Loucy (cell line): ENCODE measurements around the gene ARMC5.
"Not testable (repeated sequence)": the region's sequence is repeated elsewhere in the genome, so short reads cannot be mapped to it uniquely, and the experiment has no call there.

Experiments
- H2AFZ ChIP-seq: fragments of 200-600 bp; sonication (generic); 2 replicates; pipeline ENCODE4 v1.6.0; 2016; ENCODE audit warnings: antibody characterized with exemption, mild to moderate bottlenecking, low read length, moderate library complexity
- H3F3A ChIP-seq: fragments of 200-600 bp; 2 replicates; pipeline ENCODE4 v1.6.0; 2016; ENCODE audit warnings: antibody characterized with exemption, low read depth, mild to moderate bottlenecking
- H3K27me3 ChIP-seq: fragments of 200-600 bp; sonication (generic); 2 replicates; pipeline ENCODE4 v1.6.1; 2014; ENCODE audit warnings: low read length, mild to moderate bottlenecking; ENCODE audit not compliant: insufficient read depth, poor library complexity, severe bottlenecking
- H3K36me3 ChIP-seq: fragments of 200-600 bp; sonication (generic); 2 replicates; pipeline ENCODE4 v1.6.1; 2016; ENCODE audit warnings: low read length; ENCODE audit not compliant: insufficient read depth
- H3K4me1 ChIP-seq: fragments of 200-600 bp; sonication (generic); 2 replicates; pipeline ENCODE4 v1.5.1; 2014; ENCODE audit warnings: low read length, mild to moderate bottlenecking; ENCODE audit not compliant: insufficient read depth, poor library complexity, severe bottlenecking
- H3K4me2 ChIP-seq: fragments of 200-600 bp; sonication (generic); 2 replicates; pipeline ENCODE4 v1.6.0; 2014; ENCODE audit warnings: antibody characterized with exemption, low read length, low read depth, mild to moderate bottlenecking; ENCODE audit not compliant: poor library complexity, severe bottlenecking
- H3K4me3 ChIP-seq: fragments of 200-600 bp; sonication (generic); 2 replicates; pipeline ENCODE4 v1.5.1; 2014; ENCODE audit warnings: low read length, mild to moderate bottlenecking, mixed read lengths; ENCODE audit not compliant: poor library complexity, severe bottlenecking
- H3K79me2 ChIP-seq: fragments of 200-600 bp; sonication (generic); 2 replicates; pipeline ENCODE4 v1.6.1; 2014; ENCODE audit warnings: low read length; ENCODE audit not compliant: insufficient read depth
- H3K9ac ChIP-seq: fragments of 200-600 bp; sonication (generic); 2 replicates; pipeline ENCODE4 v1.6.0; 2014; ENCODE audit warnings: mild to moderate bottlenecking, low read depth, low read length, moderate library complexity; ENCODE audit not compliant: poor library complexity, severe bottlenecking
- H3K9me2 ChIP-seq: fragments of 200-600 bp; sonication (generic); replicated peaks from 2 replicates; pipeline ENCODE4 v1.6.1; 2016; ENCODE audit warnings: low read depth, low read length, mixed read lengths
- H3K9me3 ChIP-seq: fragments of 200-600 bp; sonication (generic); 2 replicates; pipeline ENCODE4 v1.6.1; 2014; ENCODE audit warnings: mild to moderate bottlenecking, antibody characterized with exemption, low read length, low read depth; ENCODE audit not compliant: insufficient read depth
- H4K20me1 ChIP-seq: fragments of 200-600 bp; sonication (generic); 2 replicates; pipeline ENCODE4 v1.6.0; 2014; ENCODE audit warnings: antibody characterized with exemption, low read length, mild to moderate bottlenecking; ENCODE audit not compliant: insufficient read depth, poor library complexity, severe bottlenecking
- EZH2phosphoT487 ChIP-seq: fragments of 200-600 bp; IDR thresholded peaks from 2 replicates; pipeline ENCODE4 v1.6.1; 2018; ENCODE audit warnings: antibody characterized with exemption, mild to moderate bottlenecking, moderate library complexity, borderline replicate concordance
- TF ChIP-seq, protein P1 (sequence below): fragments of 200-600 bp; sonication (generic); conservative IDR thresholded peaks from 2 replicates; pipeline ENCODE4 v1.5.1; 2014; ENCODE audit warnings: mild to moderate bottlenecking, antibody characterized with exemption, low read length

Gene ARMC5

GRCh38 chr16:31479751-31480150 lies 20.4 kb downstream of the ARMC5 start:
- Histone ChIP-seq H3K27me3 (no peaks in the 10 kb centered on the region), H4K20me1 (no peaks in the 10 kb centered on the region), H3K9ac (no peak overlapping the region), H3K4me3 (no peak overlapping the region), H3K9me3 (no peaks in the 10 kb centered on the region), H3F3A (peaks cover 3% of the 10 kb centered on the region; the same call in 1 of the 2 replicates), H2AFZ (no peak overlapping the region), H3K9me2 (no peaks in the 10 kb centered on the region), H3K79me2 (peaks cover 12% of the 10 kb centered on the region; the same call in 1 of the 2 replicates), H3K4me2 (no peak overlapping the region), H3K4me1 (peaks cover 26% of the 10 kb centered on the region), H3K36me3 (no peaks in the 10 kb centered on the region)
- TF ChIP-seq, protein P1, sequence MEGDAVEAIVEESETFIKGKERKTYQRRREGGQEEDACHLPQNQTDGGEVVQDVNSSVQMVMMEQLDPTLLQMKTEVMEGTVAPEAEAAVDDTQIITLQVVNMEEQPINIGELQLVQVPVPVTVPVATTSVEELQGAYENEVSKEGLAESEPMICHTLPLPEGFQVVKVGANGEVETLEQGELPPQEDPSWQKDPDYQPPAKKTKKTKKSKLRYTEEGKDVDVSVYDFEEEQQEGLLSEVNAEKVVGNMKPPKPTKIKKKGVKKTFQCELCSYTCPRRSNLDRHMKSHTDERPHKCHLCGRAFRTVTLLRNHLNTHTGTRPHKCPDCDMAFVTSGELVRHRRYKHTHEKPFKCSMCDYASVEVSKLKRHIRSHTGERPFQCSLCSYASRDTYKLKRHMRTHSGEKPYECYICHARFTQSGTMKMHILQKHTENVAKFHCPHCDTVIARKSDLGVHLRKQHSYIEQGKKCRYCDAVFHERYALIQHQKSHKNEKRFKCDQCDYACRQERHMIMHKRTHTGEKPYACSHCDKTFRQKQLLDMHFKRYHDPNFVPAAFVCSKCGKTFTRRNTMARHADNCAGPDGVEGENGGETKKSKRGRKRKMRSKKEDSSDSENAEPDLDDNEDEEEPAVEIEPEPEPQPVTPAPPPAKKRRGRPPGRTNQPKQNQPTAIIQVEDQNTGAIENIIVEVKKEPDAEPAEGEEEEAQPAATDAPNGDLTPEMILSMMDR: no peak
- no peak for TF ChIP-seq EZH2phosphoT487

DNA sequence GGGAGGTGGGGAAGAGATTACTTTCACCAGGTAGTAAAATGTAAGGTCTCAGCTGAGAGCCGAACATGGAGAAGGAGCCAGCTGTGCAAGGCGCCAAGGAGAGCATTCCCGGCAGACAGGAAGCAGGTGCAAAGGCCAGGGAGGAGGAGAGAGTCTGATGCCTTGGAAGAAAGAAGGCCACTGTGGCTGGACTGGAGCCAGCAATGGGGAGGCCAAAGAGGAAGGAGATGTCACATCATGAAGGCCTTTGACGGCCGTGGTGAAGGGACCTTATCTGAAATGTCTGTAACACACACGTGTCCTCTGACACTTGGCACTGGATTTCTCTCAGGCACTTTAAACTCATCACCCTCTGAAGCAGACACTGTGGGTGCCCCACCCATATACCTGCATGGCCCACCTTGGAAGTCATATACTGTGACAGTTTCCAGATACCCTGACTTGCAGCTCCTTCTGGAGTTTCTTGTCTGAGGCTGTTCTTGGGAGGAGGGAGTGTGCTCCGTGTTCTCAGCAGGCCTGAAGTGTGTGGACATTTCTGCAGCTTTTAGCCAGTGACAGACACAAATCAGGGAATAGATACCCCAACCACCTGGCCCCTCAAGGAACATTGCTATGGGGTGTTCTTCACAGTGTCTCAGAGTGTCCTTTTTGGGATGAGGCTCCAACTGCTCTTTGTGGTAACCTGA lies 21.7 kb downstream of the ARMC5 start:
- Histone ChIP-seq H3K4me2 (no peak overlapping the region), H3K27me3 (no peaks in the 10 kb centered on the region), H3K79me2 (peaks cover 2% of the 10 kb centered on the region; the same call in 1 of the 2 replicates), H2AFZ (no peak overlapping the region), H4K20me1 (no peaks in the 10 kb centered on the region), H3F3A (peaks cover 3% of the 10 kb centered on the region; the same call in 1 of the 2 replicates), H3K36me3 (no peaks in the 10 kb centered on the region), H3K9me3 (no peaks in the 10 kb centered on the region), H3K4me3 (no peak overlapping the region), H3K4me1 (peaks cover 15% of the 10 kb centered on the region), H3K9ac (no peak overlapping the region), H3K9me2 (no peaks in the 10 kb centered on the region)
- TF ChIP-seq, protein P1: no peak
- TF ChIP-seq EZH2phosphoT487: no peak

DNA sequence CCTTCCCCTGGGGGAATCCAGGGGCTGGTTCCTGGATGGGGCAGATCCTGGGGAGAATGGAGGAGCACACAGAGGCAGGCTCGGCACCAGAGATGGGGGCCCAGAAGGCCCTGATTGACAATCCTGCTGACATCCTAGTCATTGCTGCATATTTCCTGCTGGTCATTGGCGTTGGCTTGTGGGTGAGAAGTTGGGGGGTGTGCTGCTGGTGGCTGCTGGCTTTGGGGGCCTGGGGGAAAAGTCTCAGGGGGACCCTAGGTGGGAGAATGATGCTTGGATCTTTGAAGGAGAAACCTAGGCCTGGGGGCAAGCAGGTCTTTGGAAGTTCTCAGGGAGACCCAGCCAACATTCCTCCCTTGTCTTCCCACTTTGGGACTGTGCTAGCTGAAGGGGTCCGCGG lies 23.8 kb downstream of the ARMC5 start, which contains the start of gene SLC5A2:
Gene SLC5A2 (plus strand): TSS at position 43 of the 400 bp plus-strand sequence. CDS start 14 bp downstream, at position 57.
- Histone ChIP-seq H3K27me3 (no peaks in the 10 kb centered on the region), H3K79me2 (no peaks in the 10 kb centered on the region), H3K4me1 (peaks cover 2% of the 10 kb centered on the region), H3K9me2 (no peaks in the 10 kb centered on the region), H3K36me3 (peaks cover 1% of the 10 kb centered on the region; the same call in 1 of the 2 replicates), H3K4me2 (no peak within 1 kb of the TSS), H3K9me3 (no peaks in the 10 kb centered on the region), H3K4me3 (no peak within 1 kb of the TSS), H2AFZ (no peak within 1 kb of the TSS), H4K20me1 (no peaks in the 10 kb centered on the region), H3F3A (no peaks in the 10 kb centered on the region), H3K9ac (no peak within 1 kb of the TSS)
- TF ChIP-seq, protein P1: no peak
- TF ChIP-seq EZH2phosphoT487: no peak

DNA sequence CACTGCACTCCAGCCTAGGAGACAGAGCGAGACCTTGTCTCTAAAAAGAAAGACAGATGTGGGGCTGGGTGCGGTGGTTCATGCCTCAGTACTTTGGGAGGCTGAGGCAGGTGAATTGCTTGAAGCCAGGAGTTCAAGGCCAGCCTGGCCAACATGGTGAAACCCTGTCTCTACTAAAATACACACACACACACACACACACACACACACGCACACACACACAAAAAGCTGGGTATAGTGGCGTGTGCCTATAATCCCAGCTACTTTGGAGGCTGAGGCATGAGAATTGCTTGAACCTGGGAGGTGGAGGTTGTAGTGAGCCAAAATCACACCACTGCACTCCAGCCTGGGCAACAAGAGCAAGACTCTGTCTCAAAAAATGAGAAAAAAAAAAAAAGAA lies 24.7 kb downstream of the ARMC5 start:
- H3K9me2 ChIP-seq, H3K27me3 ChIP-seq, H3K4me1 ChIP-seq, H3K9me3 ChIP-seq, H4K20me1 ChIP-seq, H3K4me3 ChIP-seq, H3K36me3 ChIP-seq, H3F3A ChIP-seq, H3K9ac ChIP-seq, H3K79me2 ChIP-seq, H3K4me2 ChIP-seq, H2AFZ ChIP-seq: not testable (repeated sequence)
